Right ventricle myocardium superior (tissue), 1 donor: ENCODE measurements around the gene UBL3. TPM values are rescaled to one million over a fixed set of nuclear protein-coding genes. Genes with fewer than 3 reads are reported as not detected.

Experiments used
- ATAC-seq: fragments of 200-7000 bp; cut with Tn5 transposase; one replicate; pipeline ENCODE4 v1.9.1; 2020; ENCODE audit warnings: mild to moderate bottlenecking; ENCODE audit not compliant: poor library complexity
- DNase-seq: peaks from one replicate; pipeline ENCODE4 v3.0.0-alpha.2; 2020
- intact Hi-C: fragments of 100-400 bp; cut with DNase I; formaldehyde crosslinking; loops from one replicate; pipeline ENCODE4 v1.11.2; 2022
- total RNA-seq: library from RNA; stranded (reverse); fragmentation: NEBNext Ultra II Directional; extraction: Animal tissue kit (Norgen Biotek cat#: 25700); gene quantifications from one replicate; pipeline ENCODE4 v1.2.1, GENCODE V29; 2021
- donor health status: DM: no; HTN: yes; CAD: no; lungs with severe emphysema.

The UBL3 gene
- total RNA-seq, 1 donor from 2014 or later = 21.1 TPM

DNA sequence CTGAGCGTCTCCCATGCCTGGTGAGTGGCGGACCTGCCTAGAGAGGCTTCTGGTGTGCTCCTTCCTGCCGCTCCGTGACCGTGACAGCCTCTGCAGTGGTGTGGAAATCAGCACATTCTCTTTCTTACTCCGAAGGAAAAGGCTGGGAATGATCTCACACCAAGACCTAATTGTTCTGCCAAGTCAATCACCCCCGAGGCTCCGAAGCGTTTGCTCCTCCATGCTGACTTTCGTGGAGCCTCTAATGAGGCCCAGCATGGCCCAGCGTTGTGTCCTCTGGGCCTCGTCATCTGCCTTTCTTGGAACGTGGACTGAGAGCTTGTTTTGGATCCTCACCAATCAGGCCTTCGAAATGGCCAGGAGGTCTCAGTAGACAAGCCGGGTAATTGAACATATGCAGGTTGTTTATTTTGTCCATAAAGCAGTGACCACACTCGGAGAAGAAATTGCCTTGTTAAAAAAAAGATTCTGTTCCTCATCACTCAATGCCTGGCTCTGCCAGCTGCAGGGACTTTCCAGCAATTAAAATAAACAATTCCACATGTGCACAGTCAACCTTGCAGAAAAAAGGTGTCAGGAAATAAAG lies 107.1 kb downstream of the UBL3 start:
- intact Hi-C loops = no loop called here
- ATAC-seq = peak; percentile 91
- DNase-seq = peak; percentile 66

DNA sequence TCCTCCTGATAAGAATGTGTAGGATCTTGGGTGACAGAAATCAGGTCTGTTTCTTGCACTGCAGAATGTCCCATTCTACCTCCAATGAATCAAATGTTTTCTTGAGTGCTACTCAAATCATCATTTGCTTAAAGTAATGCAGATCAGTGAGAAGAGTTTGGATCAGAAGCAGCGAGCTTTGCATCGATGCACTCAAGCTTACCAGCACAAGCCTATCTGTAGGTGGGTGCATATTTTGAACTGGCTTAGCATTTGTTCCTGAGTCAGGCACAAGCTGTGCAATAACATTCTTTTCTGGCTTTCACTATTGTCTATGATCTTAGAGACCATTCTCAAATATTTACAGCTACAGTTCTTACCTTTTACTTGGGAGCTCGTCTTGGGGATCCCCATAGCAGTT lies 109.5 kb downstream of the UBL3 start:
- no peak for ATAC-seq
- DNase-seq = no peak
- intact Hi-C loops = no loop called here

DNA sequence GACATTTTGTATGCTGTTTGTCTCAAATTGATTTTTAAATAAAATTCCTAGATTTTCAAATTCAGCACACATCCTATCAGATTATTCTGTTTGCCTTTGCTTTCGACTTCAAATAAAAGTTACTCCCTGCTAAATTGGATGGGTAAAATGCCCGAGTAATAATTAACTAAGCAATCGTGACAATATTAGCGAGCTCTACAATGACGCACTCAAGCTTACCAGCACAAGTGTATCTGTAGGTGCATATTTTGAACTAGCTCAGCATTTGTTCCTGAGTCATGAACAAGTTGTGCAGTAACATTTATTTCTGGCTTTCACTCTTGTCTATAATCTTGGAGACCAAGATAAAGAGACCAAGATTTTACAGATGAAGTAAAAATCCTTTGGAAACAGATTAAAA lies 113.4 kb downstream of the UBL3 start:
- DNase-seq (no peak), ATAC-seq (no peak)
- intact Hi-C loops = no loop called here

DNA sequence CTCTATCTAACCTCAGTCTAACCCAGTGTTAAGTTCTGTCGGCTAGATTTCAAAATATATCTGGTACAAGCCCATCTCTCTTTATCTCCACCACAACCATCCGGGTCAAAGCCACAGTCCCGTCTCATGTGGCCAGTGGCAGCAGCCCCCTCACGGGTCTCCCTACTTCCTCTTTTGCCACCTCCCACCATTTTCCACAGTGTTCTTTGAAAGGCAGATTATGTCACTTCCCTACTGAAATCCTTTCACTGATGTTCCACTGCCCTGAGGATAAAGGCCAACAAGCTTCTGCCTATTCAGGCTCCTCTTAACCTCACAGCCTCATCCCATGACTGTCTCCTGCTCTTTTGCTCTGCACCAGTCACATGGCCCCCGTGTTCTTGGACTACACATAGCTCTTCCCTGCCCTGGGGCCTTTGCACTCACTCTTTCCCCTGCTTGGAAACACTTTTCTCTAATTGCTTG lies 117.2 kb downstream of the UBL3 start:
- DNase-seq (no peak), ATAC-seq (no peak)
- intact Hi-C loops = no loop called here

DNA sequence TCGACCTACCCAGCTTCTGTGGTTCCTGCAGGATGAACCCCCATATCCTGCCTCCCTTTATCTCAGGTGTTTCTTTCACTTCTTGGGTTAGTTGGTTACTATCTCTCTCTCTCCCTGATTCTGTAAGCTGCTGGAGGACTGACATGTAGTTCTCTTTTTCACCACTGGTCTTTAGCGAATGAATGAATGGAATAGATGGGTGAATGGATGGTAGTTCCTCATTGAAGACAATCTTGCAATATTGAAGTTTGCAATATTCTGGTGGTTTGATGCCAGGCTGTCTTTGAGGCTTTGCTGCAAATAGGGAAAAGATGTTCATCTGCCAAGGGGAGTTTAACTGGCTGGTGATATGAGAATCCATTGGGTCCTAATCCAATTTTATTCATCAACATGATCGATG lies 120.2 kb downstream of the UBL3 start:
- intact Hi-C loops = no loop called here
- no peak for DNase-seq
- no peak for ATAC-seq

DNA sequence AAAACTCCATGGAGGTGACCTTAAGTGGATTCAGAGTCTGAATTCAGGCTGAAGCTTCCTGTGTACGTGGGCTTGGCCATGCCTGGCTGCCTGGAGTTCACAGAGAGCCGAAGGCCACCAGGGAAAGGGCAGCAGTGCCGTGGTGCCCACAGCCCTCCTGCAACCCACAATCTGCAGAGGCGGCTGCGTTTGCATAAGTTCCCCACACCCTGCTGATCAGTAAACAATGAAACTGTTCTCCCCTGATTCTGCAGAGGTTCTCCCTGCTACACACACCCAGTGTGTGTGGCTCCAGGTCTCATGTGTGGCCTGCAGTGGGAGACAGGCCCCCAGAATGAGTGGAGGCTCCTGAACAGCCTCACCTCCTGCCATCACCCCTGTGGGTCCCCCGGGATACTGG lies 128.0 kb downstream of the UBL3 start:
- DNase-seq = no peak
- intact Hi-C loops = no loop called here
- ATAC-seq = no peak

DNA sequence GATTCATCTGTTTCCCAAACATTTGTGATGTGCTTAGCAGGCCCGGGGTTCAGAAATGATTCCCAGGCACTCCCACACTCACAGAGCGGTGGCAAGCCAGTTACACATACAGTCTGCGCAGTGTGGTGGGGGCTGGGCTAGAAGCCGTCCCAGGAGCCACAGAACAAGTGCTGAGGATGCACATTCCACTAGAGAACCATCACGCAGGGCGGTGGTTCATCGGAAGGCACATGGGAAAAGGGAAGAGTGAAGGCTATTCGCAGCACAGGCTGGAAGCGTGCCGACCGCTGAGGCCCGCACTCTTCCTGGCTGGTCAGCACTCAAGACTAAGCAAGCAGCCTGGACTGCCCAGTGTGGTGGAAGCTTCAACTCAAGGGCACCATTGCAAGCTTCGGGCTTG lies 128.7 kb downstream of the UBL3 start:
- intact Hi-C loops = no loop called here
- no peak for ATAC-seq
- DNase-seq = no peak

DNA sequence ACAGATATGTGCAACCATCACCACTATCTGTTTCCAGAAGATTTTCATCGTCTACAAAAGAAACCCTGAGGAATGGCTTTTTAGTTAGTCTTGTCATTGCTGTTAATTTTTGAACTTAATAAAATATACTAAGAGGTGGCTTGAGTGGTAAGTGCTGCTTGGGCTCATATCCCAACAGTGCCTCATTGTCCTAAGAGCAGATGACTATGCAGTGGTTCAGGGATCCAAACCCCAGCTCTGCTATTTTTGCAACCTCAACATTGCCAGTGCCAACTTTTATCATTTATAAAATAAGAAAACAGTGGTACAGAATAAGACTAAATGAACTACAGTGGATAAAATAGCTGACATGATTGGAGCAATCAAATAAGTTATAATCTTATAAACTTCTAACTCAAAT lies 131.7 kb downstream of the UBL3 start:
- peak; percentile 60 for ATAC-seq
- intact Hi-C loops = no loop called here
- no peak for DNase-seq

DNA sequence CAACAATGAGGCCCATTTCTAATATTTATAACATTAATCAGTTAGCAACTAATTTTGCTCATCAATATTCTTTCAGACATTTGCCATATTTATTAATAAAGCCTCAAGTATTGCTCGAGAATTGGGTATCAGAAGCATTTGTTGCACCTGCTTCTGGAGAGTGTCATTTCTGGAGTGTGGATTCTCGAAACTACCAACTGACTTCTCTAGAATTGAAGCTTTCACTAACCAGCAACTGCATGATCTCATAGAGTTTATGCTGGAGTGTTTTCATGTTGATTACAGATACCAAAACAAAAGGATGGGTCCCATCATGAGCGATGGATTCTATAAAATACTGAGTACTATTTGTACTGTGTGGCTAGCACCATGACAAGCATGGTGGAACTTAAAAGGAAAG lies 133.9 kb downstream of the UBL3 start:
- DNase-seq = no peak
- no peak for ATAC-seq
- intact Hi-C loops = no loop called here
